ENCODE results near the gene JMJD6.

The JMJD6 gene

DNA sequence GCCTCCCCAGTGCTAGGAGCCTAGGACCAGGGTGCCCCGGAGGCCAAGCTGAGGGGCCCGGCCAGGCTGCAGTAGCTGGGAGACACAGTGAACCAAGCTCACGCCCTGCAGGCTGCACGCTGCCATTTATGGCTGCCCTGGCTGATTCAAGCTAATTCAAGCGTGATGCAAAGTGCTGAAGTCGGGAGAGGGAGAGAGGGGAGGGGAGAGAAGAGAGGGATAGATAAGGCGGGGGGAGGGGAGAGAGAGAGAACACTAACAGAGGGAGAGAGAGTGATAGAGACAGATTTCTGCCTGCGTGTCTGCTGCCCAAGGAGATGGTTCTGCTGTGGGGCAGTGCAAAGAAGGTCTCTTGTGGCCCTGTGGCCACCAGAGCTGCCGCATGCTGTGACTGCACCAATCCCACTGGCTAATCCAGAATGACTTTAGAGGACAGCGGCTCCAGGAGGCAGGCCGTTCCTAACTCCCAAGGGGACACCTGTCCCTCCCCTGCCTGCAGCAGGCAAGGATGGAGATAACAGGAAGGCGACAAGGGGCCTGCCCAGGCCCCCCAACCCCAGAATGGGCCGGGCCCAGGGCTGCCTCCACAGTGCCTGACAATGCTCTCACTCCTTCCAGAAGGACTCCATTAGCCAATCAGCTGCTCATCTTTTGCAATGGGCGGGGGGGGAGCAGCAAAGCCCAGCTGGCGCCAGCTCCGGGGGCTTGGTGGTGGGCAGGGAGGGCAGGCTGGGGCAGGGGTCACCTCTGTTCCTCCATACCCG is 28.5 kb downstream of the JMJD6 start:
- DNase-seq, result no peak

DNA sequence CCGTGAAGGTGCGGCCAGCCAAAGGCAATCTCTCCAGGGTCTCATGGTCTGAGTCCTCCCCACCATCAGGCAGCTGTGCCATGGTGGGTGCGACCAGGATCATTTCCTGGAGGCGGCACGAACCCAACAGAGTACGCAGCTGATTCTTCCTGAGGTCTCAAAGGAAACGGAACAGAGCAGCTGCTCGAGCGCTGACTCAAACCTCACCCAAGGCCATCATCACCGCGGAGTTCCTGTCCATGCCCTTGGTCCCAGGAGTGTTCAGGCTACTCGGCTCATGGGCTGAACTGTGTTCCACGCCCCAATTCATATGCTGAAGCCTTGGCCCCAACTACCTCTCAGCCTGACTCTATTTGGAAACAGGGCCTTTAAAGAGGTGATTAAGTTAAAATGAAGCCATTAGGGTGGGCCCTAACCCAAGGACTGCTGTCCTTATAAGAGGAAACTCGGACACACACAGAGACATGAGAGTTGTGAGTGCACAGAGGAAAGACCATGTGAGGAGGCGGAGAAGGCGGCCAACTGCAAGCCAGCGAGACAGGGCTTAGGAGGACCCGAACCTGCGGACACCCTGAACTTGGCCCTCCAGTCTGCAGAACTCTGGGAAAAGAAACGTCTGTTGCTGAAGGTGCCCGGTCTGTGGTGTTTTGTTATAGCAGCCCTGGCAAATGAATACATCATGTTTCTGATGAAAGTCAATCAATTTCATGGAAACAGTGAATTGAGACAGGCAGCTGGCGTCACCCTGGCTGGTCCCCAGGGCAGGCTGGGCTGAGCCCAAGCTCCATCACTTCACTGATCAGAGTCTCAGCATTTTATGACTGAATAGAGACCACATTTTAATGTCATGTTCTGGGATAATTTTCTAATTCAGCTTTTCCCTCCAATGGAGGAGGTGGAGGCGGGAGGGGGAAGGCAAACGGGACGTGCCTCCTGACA is 29.4 kb downstream of the JMJD6 start:
- DNase-seq, result no peak

- no peak for DNase-seq
Measured at GRCh38 chr17:76695059-76695831, 31.2 kb downstream of the JMJD6 start.

DNA sequence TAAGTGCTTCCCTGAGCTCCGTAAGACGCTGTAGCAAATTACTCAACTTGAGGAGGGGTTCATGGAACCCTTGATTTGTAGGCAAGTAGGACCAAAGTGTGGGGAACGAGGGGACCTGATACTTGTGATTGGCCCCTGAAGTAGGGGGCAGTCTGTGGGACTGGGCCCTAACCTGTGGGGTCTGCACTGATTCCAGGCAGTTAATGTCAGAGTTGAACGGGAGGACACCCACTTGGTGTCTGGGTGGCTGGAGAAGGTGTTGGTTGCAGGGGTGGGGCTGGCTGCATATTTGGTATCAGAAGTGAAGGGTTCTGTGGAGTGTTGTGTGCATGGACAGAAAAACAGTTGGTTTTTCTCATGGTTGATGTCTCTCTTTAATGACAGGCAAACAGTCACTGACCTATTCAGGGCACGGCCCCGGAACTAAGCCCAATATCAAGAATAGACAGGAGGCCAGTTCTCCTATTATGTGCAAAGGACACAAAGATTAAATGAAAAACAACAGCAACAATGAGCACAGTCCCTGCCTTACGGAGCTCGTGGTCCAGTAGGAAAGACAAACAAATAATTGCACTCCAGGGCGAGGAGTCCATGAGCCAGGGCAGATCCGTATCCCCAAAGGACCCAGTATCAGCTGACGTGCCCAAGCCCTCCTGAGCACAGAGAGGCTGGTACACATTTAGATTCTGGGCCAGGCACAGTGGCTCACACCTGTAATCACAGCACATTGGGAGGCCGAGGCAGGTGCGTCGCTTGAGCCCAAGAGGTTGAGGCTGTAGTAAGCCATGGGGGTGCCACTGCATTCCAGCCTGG is 34.8 kb downstream of the JMJD6 start:
- no peak for DNase-seq

DNA sequence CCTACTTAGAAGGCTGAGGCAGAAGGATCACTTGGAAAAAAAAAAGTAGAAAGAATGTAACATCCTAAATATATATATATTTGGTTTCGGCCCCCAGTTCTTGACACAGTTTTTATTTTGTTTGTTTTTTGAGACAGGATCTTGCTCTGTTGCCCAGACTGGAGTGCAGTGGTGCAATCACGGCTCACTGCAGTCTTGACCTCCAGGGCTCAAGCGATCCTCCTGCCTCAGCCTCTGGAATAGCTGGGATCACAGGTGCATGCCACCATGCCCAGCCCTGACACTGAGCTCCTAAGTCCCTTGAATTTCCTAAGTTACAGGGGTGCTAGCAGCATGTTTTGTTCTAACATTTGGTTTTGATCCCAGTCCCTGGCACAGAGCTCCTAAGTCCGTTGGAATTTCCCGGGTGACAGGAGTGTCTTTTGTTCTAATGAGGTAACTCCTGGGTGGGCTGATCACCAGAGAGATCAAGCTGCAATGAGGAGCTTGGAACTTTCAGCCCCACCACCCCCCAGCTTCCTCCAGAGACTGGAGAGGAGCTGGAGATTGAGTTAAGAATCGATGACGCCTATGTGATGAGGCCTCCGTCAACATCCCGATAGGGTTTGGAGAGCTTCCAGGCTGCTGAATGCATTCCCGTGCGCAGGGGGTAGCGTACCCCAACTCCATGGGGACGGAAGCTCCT is 35.7 kb downstream of the JMJD6 start:
- no peak for DNase-seq

- no peak for DNase-seq
Measured at GRCh38 chr17:76689859-76690258, 36.5 kb downstream of the JMJD6 start.

- no peak for DNase-seq
Measured at GRCh38 chr17:76688165-76688622, 38.2 kb downstream of the JMJD6 start.

DNA sequence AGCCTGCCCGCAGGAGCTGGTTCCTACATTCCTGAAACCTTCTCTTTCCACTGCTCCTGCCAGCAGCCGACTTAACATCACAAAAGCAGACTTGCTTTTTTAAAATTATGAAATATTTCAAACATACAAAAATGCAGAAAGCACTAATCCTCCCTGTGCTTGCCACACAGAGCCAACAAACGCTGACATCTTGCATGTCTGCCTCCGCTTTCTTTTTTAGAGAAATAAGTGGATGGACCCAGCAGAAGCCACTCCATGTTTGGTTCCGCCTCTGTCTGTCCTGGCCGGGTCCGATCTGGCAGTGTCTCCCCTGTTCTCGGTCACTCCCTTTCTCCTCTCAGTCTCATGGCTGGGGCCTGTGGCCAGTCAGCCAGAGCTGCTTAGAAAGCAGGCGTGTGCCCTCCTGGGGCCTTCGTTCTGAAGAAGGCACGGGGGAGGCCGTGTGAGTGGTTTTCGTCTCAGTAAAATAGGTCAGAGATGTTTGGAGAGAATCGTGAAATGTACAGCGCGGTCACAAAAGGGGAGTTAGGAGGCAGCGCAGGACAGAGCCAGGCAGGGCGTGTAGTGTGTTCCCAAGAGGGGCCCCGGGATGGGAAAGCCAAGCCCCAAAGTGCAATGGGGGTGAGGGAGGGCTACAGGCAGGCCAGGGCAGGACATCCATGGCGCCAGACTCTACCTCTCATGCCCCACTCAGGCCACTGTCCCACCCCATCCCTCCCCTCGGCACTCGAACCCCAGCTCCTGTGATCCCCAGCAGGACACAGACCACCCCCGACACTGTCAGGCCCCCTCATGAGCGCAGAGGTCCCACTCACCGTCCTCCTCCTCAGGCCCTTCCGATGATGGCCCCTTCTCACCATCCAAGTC is 38.9 kb downstream of the JMJD6 start:
- no peak for DNase-seq

DNA sequence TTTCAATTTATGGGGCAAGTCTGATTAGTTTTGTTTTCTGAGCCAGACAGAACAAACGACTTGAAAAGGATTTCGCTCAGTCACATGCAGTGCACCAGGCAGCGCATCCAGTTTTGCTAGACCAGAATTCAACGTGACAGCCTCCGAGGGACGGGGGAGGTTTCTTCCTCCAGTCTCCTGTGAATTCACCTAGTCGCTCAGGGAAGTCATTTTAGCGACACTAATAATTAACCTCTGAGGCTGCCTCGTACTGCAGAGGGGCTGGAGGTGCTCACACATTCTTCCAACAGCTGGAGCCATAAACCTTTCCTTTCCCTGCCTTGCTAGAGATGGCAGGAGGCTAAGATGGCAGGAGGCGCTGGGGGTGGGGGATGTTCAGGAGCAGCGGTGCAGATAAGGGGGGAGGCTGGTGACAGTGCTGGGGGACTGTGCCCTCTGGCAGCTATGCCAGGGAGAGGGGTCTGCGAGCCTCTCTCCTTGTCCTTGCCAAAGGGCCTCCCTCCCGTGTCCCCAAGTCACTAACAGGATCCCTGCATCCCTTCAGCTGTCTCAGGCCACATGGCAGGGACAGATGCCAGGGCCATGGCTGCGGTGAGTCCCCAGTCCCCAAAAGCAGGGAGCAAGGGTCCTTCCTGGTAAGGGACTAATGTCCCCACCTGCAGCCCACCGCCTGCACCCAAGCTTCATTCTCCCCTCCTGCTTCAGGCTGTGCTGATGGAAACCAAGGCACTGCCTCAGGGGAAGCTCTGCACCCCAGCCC is 39.7 kb downstream of the JMJD6 start:
- no peak for DNase-seq

DNA sequence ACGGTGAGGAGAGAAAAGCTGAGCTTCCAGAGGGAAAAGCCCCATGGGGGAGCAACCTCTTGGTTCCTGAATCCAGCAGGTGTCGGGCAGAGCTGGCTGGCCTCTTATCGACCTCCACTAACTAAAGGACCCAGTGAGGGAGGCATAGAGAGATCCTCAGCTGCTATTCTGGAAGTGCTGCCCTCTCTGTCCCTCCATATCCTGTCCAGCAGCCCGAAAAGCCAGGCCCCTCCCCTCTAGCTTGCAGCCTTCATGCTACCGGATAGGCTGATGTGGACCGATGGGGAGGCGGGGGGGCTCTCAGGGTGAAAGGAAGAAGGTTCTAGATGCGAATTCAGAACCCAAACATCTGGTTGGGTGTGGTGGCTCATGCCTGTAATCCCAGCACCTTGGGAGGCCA is 40.6 kb downstream of the JMJD6 start:
- no peak for DNase-seq

DNA sequence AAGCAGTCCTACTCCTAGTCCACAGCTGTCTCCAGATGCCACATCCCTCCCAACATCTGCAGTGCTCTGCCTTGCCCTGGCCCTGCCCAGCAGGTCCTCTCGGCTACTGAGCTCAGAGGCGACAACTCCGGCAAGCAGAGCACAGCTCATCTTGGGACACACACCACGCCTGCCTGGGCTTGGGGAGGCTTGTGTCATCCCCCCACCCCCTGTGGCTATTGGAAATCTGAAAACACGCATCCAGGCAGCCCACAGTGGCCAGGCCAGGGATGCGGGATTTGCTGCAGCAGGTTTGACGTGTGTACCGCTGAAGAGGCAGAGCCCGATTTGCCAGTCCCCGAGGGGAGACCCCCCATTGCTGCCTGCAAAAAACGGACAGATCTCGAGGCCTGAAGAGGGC is 41.0 kb downstream of the JMJD6 start:
- DNase-seq, result no peak

- no peak for DNase-seq
Measured at GRCh38 chr17:76684756-76685155, 41.6 kb downstream of the JMJD6 start.

- DNase-seq, result no peak
Measured at GRCh38 chr17:76683921-76684745, 42.3 kb downstream of the JMJD6 start.

- DNase-seq, result no peak
Measured at GRCh38 chr17:76683011-76683755, 43.2 kb downstream of the JMJD6 start.

DNA sequence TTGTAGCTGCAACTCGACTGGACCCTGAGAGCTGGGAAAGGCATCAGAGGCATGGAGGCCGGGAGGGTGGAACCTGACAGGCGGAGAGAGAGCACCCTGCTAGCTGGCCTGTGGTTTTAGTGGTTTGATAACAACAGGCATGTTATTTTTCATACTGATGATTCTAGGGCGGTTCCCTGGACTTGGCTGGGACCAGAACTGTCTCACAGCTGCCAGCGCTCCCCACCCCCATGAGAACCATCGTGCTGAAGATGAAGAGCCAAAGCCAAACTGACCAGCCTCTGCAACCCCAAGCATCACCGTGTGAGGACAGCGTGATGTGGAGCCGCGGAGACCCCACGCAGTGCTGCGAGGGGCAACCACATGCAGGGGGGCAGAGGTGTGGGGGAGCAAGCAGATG is 44.1 kb downstream of the JMJD6 start:
- DNase-seq, result no peak

GRCh38 chr17:76681222-76682137 is 44.9 kb downstream of the JMJD6 start:
- DNase-seq, result peak; percentile 60

DNA sequence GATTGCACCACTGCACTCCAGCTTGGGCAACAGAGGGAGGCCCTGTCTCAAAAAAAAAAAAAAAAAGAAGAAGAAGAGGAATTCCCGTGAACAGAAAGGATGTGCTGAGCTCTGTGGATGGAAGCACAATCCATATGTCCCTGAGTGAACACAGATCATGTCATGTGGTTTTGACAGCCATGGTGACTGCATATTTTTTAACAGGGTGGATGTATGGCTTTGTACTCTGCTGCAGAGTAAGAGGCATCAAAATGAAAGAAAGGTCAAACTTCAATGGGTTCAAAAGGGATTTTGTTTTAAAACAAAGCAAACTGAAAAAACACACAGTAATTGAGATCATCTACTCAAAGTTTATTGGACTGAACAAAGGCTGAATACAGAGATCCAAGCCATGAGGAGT is 47.2 kb downstream of the JMJD6 start:
- DNase-seq, result peak; percentile 7

Data from suppressor macrophage treated with lipopolysaccharide for 4 hours (primary cell).